Mesodermal cell (in vitro differentiated cells): ENCODE data around the gene UBAC1.
A peak's percentile ranks its signal among the peaks of the same experiment; 100 is the strongest.

Source experiments
- H3K27ac ChIP-seq: 2 replicates; pipeline ENCODE4 v1.7.0; 2013; ENCODE audit warnings: mild to moderate bottlenecking, low read depth, low read length, moderate library complexity; ENCODE audit not compliant: severe bottlenecking
- H3K36me3 ChIP-seq: 2 replicates; pipeline ENCODE4 v1.7.1; 2013; ENCODE audit warnings: mild to moderate bottlenecking, low read length, moderate library complexity; ENCODE audit not compliant: control insufficient read depth, insufficient read depth
- H3K4me1 ChIP-seq: one replicate; pipeline ENCODE4 v1.7.1; 2013; ENCODE audit warnings: mild to moderate bottlenecking, low read length; ENCODE audit not compliant: insufficient read depth, control insufficient read depth, poor library complexity, severe bottlenecking
- H3K4me3 ChIP-seq: 2 replicates; pipeline ENCODE4 v1.7.0; 2013; ENCODE audit warnings: low read length, control low read depth, mild to moderate bottlenecking; ENCODE audit not compliant: insufficient read depth, poor library complexity, severe bottlenecking; ENCODE audit errors: extremely low read depth
- H3K9me3 ChIP-seq: 2 replicates; pipeline ENCODE4 v1.7.1; 2013; ENCODE audit warnings: mild to moderate bottlenecking, low read length, moderate library complexity; ENCODE audit not compliant: control insufficient read depth
- WGBS, 2 experiments: methylation state at CpG; one replicate each; pipeline ENCODE4 v1.1.5; 2013; ENCODE audit warnings: missing lambda C conversion rate in 2 of 2; ENCODE audit not compliant: insufficient coverage in 2 of 2; 5-methylcytosine and 5-hydroxymethylcytosine counted together

The UBAC1 gene

GRCh38 chr9:135906291-135907005 lies 54.7 kb downstream of the UBAC1 start:
- H3K4me1 ChIP-seq: peaks cover 7% of the 10 kb centered on the region
- 0 to 1% methylated on average over 31 to 60 of the region's 70 CpGs for WGBS, 2 experiments
- peak overlapping the region; percentile 61 for H3K4me3 ChIP-seq
- peaks cover 69% of the 10 kb centered on the region for H3K36me3 ChIP-seq
- H3K9me3 ChIP-seq: peaks cover 19% of the 10 kb centered on the region
- peak overlapping the region; percentile 64 for H3K27ac ChIP-seq

GRCh38 chr9:135905380-135906258 lies 55.6 kb downstream of the UBAC1 start:
- Histone ChIP-seq H3K4me3 (peak overlapping the region; percentile 61), H3K27ac (no peak overlapping the region), H3K36me3 (peaks cover 68% of the 10 kb centered on the region), H3K9me3 (peaks cover 18% of the 10 kb centered on the region), H3K4me1 (peaks cover 7% of the 10 kb centered on the region)
- WGBS, 2 experiments: 69 to 77% methylated on average over 19 to 21 of the region's 23 CpGs

GRCh38 chr9:135903786-135904520 lies 57.2 kb downstream of the UBAC1 start:
- 93 to 94% methylated on average over 9 to 12 of the region's 16 CpGs for WGBS, 2 experiments
- H3K4me3 ChIP-seq: no peak overlapping the region

GRCh38 chr9:135903358-135903656 lies 57.9 kb downstream of the UBAC1 start:
- H3K36me3 ChIP-seq: peaks cover 65% of the 10 kb centered on the region
- peaks cover 7% of the 10 kb centered on the region for H3K4me1 ChIP-seq
- no peak overlapping the region for H3K27ac ChIP-seq
- WGBS, 2 experiments: 76 to 82% methylated on average over 3 of the region's 3 CpGs
- H3K9me3 ChIP-seq: peaks cover 10% of the 10 kb centered on the region
- no peak overlapping the region for H3K4me3 ChIP-seq

More at GRCh38 chr9:135903786-135904520, 57.2 kb downstream of the UBAC1 start:
- Histone ChIP-seq H3K9me3 (peaks cover 16% of the 10 kb centered on the region), H3K36me3 (peaks cover 63% of the 10 kb centered on the region), H3K27ac (no peak overlapping the region), H3K4me1 (peaks cover 7% of the 10 kb centered on the region)

- peaks cover 7% of the 10 kb centered on the region for H3K4me1 ChIP-seq
- H3K36me3 ChIP-seq: peaks cover 65% of the 10 kb centered on the region
- WGBS, 2 experiments: 92 to 97% methylated on average over 11 to 12 of the region's 12 CpGs
- H3K27ac ChIP-seq: no peak overlapping the region
- no peak overlapping the region for H3K4me3 ChIP-seq
- peaks cover 14% of the 10 kb centered on the region for H3K9me3 ChIP-seq
Measured at GRCh38 chr9:135902655-135903357, 58.4 kb downstream of the UBAC1 start.

GRCh38 chr9:135901826-135902225 lies 59.3 kb downstream of the UBAC1 start:
- Histone ChIP-seq H3K27ac (no peak overlapping the region), H3K4me1 (peaks cover 7% of the 10 kb centered on the region), H3K9me3 (peaks cover 21% of the 10 kb centered on the region), H3K4me3 (no peak overlapping the region), H3K36me3 (peaks cover 73% of the 10 kb centered on the region)
- 100% methylated on average over 2 of the region's 2 CpGs; no CpG with 5 or more reads in 1 of the 2 experiments for WGBS, 2 experiments

GRCh38 chr9:135901031-135901758 lies 60.0 kb downstream of the UBAC1 start:
- Histone ChIP-seq H3K9me3 (peaks cover 21% of the 10 kb centered on the region), H3K27ac (no peak overlapping the region), H3K36me3 (peaks cover 73% of the 10 kb centered on the region), H3K4me1 (peaks cover 7% of the 10 kb centered on the region), H3K4me3 (no peak overlapping the region)
- 94 to 95% methylated on average over 7 to 8 of the region's 9 CpGs for WGBS, 2 experiments

DNA sequence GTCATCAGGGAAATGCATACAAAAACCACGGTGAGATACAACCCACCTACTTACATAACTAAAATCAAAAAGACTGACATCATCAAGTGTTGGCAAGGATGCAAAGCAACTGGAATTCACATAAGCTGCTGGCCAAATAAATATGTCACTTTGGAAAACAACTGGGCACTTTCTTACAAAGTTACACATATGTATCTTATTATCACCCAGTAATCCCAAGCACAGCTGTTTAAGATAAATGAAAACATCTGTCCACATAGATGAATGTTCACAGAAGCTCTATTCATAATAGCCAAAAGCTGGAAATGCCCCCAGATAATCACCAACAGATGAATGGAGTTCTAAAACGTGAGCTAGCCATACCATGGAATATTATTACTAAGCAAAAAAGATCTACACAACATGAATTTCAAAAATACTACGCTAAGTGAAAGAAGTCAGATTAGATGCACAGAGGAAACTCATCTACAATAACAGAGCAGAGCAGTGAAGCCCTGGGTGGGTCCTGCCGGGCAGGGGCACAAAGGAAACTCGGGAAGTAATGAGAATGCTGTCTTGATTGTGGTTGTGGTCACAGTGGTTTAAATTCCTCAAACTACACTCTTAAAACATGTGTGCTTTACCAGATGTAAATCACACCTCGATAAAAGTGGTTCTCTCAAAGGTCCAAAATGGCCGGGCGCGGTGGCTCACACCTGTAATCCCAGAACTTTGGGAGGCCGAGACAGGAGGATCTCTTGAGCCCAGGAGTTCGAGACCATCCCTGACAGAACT lies 62.4 kb downstream of the UBAC1 start:
- H3K36me3 ChIP-seq: peaks cover 59% of the 10 kb centered on the region
- 96 to 100% methylated on average over 6 to 7 of the region's 11 CpGs for WGBS, 2 experiments
- H3K27ac ChIP-seq: no peak overlapping the region
- H3K4me1 ChIP-seq: peaks cover 3% of the 10 kb centered on the region
- H3K4me3 ChIP-seq: no peak overlapping the region
- H3K9me3 ChIP-seq: peaks cover 33% of the 10 kb centered on the region

DNA sequence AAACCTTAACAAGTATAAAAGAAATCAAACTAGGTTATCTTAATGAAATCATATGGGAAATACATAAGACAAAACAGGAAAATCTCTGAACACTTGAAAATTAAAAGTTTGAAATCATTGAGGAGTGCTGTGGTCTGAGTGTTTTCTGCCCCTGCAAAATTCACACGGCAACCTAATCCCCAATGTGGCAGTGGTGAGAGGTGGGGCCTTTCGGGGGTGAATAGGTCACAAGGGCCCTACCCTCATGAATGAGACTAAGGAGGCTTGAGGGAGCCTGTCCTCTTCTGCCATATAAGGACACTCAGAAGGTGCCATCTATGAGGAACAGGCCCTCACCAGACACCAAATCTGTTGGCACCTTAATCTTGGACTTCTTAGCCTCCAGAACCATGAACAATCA lies 64.5 kb downstream of the UBAC1 start:
- peaks cover 6% of the 10 kb centered on the region for H3K4me1 ChIP-seq
- peaks cover 37% of the 10 kb centered on the region for H3K36me3 ChIP-seq
- no peak overlapping the region for H3K27ac ChIP-seq
- peaks cover 33% of the 10 kb centered on the region for H3K9me3 ChIP-seq
- H3K4me3 ChIP-seq: no peak overlapping the region
- WGBS, 2 experiments: no CpG with 5 or more reads among the region's 2 CpGs
